Smooth muscle cell (in vitro differentiated cells): ENCODE data around the gene ABAT. TPM values are rescaled to one million over a fixed set of nuclear protein-coding genes. Genes with fewer than 3 reads are reported as not detected.

Experiments
- DNase-seq: peaks from one replicate; lab custom pipeline; 2025; ENCODE audit not compliant: unreplicated experiment; lab: John Stamatoyannopoulos, UW
- H2AFZ ChIP-seq: fragments of 200-600 bp; sonication (generic); 2 replicates; pipeline ENCODE4 v1.6.0; 2016; ENCODE audit warnings: antibody characterized with exemption, low read depth, mild to moderate bottlenecking
- H3F3A ChIP-seq: fragments of 200-600 bp; sonication (generic); 2 replicates; pipeline ENCODE4 v1.6.0; 2017; ENCODE audit warnings: antibody characterized with exemption, low read depth
- H3K27ac ChIP-seq: fragments of 200-600 bp; sonication (generic); 2 replicates; pipeline ENCODE4 v1.5.1; 2016; ENCODE audit warnings: low read depth, mild to moderate bottlenecking
- H3K27me3 ChIP-seq: fragments of 200-600 bp; sonication (generic); 2 replicates; pipeline ENCODE4 v1.6.1; 2016; ENCODE audit warnings: low read depth, mild to moderate bottlenecking
- H3K36me3 ChIP-seq: fragments of 200-600 bp; sonication (generic); 2 replicates; pipeline ENCODE4 v1.5.1; 2016; ENCODE audit warnings: low read depth
- H3K4me1 ChIP-seq: fragments of 200-600 bp; sonication (generic); 2 replicates; pipeline ENCODE4 v1.5.1; 2016; ENCODE audit warnings: low read depth
- H3K4me2 ChIP-seq: fragments of 200-600 bp; sonication (generic); 2 replicates; pipeline ENCODE4 v1.6.0; 2016; ENCODE audit warnings: mild to moderate bottlenecking
- H3K4me3 ChIP-seq: fragments of 200-600 bp; sonication (generic); 2 replicates; pipeline ENCODE4 v1.5.1; 2016; ENCODE audit warnings: mild to moderate bottlenecking
- H3K79me2 ChIP-seq: fragments of 200-600 bp; sonication (generic); 2 replicates; pipeline ENCODE4 v1.6.0; 2016; ENCODE audit warnings: low read depth, mild to moderate bottlenecking
- H3K9ac ChIP-seq: fragments of 200-600 bp; sonication (generic); 2 replicates; pipeline ENCODE4 v1.6.0; 2016; ENCODE audit warnings: low read depth
- H3K9me3 ChIP-seq: fragments of 200-600 bp; sonication (generic); replicated peaks from 2 replicates; pipeline ENCODE4 v1.5.1; 2016; ENCODE audit warnings: low read depth
- H4K20me1 ChIP-seq: fragments of 200-600 bp; sonication (generic); 2 replicates; pipeline ENCODE4 v1.6.0; 2016; ENCODE audit warnings: low read depth
- CTCF ChIP-seq: fragments of 200-600 bp; sonication (generic); IDR thresholded peaks from 2 replicates; pipeline ENCODE4 v1.5.1; 2017; ENCODE audit warnings: borderline replicate concordance, mild to moderate bottlenecking, antibody characterized with exemption; ENCODE audit not compliant: insufficient read depth, poor library complexity, severe bottlenecking
- WGBS: methylation state at CpG from one replicate; pipeline ENCODE4 v1.1.7; 2016; ENCODE audit warnings: low lambda C conversion rate; 5-methylcytosine and 5-hydroxymethylcytosine counted together
- polyA plus RNA-seq: library from polyadenylated mRNA; unstranded; fragments of >200 nt; fragmentation: Nextera tagmentation; extraction: Ambion mirVana; gene quantifications from 2 replicates; pipeline ENCODE4 v1.2.1, GENCODE V29; 2016
- total RNA-seq: library from RNA; depleted of rRNA; stranded (reverse); fragments of >200 nt; gene quantifications from 2 replicates; pipeline ENCODE4 v1.2.3, GENCODE V29; 2014

The ABAT gene
- total and polyA plus RNA-seq, 2 experiments from 2014 or later: 9.2 to 11.3 TPM

GRCh38 chr16:8826278-8826879 lies 152.0 kb downstream of the ABAT start:
- no peak for DNase-seq
- peaks cover 88% of the 10 kb centered on the region for H4K20me1 ChIP-seq
- H3K9ac ChIP-seq: no peak overlapping the region
- TF ChIP-seq CTCF: no peak
- no peak overlapping the region for H3K4me2 ChIP-seq
- H3K9me3 ChIP-seq: no peaks in the 10 kb centered on the region
- H3K27me3 ChIP-seq: no peaks in the 10 kb centered on the region
- over 99% methylated on average over 3 of the region's 3 CpGs for WGBS
- H3K36me3 ChIP-seq: peaks cover 7% of the 10 kb centered on the region
- H3K4me1 ChIP-seq: no peaks in the 10 kb centered on the region
- H3K4me3 ChIP-seq: no peak overlapping the region
- no peak overlapping the region for H2AFZ ChIP-seq
- H3K27ac ChIP-seq: no peak overlapping the region
- no peaks in the 10 kb centered on the region for H3F3A ChIP-seq
- peaks cover 24% of the 10 kb centered on the region for H3K79me2 ChIP-seq

GRCh38 chr16:8828541-8829165 lies 154.2 kb downstream of the ABAT start:
- no peaks in the 10 kb centered on the region for H3K9me3 ChIP-seq
- peaks cover 30% of the 10 kb centered on the region for H3K79me2 ChIP-seq
- no peak for TF ChIP-seq CTCF
- WGBS: 89% methylated on average over 8 of the region's 8 CpGs
- H3K27ac ChIP-seq: no peak overlapping the region
- no peak overlapping the region for H3K4me2 ChIP-seq
- DNase-seq: no peak
- peaks cover 7% of the 10 kb centered on the region for H3K4me1 ChIP-seq
- H3K36me3 ChIP-seq: peaks cover 7% of the 10 kb centered on the region
- no peaks in the 10 kb centered on the region for H3K27me3 ChIP-seq
- H3K9ac ChIP-seq: no peak overlapping the region
- no peak overlapping the region for H2AFZ ChIP-seq
- no peaks in the 10 kb centered on the region for H3F3A ChIP-seq
- H4K20me1 ChIP-seq: peaks cover 83% of the 10 kb centered on the region
- H3K4me3 ChIP-seq: no peak overlapping the region

- no peaks in the 10 kb centered on the region for H3K27me3 ChIP-seq
- H3K27ac ChIP-seq: no peak overlapping the region
- no peaks in the 10 kb centered on the region for H3F3A ChIP-seq
- H3K36me3 ChIP-seq: no peaks in the 10 kb centered on the region
- no peak for DNase-seq
- peaks cover 7% of the 10 kb centered on the region for H3K4me1 ChIP-seq
- H4K20me1 ChIP-seq: peaks cover 81% of the 10 kb centered on the region
- no peaks in the 10 kb centered on the region for H3K9me3 ChIP-seq
- 84% methylated on average over 9 of the region's 9 CpGs for WGBS
- no peak overlapping the region for H3K9ac ChIP-seq
- H2AFZ ChIP-seq: no peak overlapping the region
- no peak for TF ChIP-seq CTCF
- no peak overlapping the region for H3K4me2 ChIP-seq
- H3K4me3 ChIP-seq: no peak overlapping the region
- peaks cover 36% of the 10 kb centered on the region for H3K79me2 ChIP-seq
These were observed 157.0 kb downstream of the ABAT start for GRCh38 chr16:8831450-8831849.
